SU-DHL-6 (cell line): ENCODE measurements around the gene CMPK2.

Source experiments
- H2AFZ ChIP-seq: fragments of 200-600 bp; sonication (generic); 2 replicates; pipeline ENCODE4 v1.6.1; 2014; ENCODE audit warnings: low read depth, mild to moderate bottlenecking, moderate library complexity, mixed read lengths, antibody characterized with exemption, low read length; ENCODE audit not compliant: severe bottlenecking
- H3F3A ChIP-seq: fragments of 200-600 bp; shearing (Covaris generic); 2 replicates; pipeline ENCODE4 v1.6.0; 2016; ENCODE audit warnings: antibody characterized with exemption, mild to moderate bottlenecking; ENCODE audit not compliant: insufficient read depth
- H3K27ac ChIP-seq: fragments of 200-600 bp; sonication (generic); 2 replicates; pipeline ENCODE4 v1.5.1; 2016; ENCODE audit warnings: low read depth, mild to moderate bottlenecking, low read length, moderate library complexity, mixed read lengths
- H3K27me3 ChIP-seq: fragments of 200-600 bp; sonication (generic), shearing (Covaris generic); 2 replicates; pipeline ENCODE4 v1.6.0; 2014; ENCODE audit warnings: mild to moderate bottlenecking, low read length
- H3K36me3 ChIP-seq: fragments of 200-600 bp; sonication (generic); 2 replicates; pipeline ENCODE4 v1.6.1; 2014; ENCODE audit warnings: mild to moderate bottlenecking, low read length, mixed read lengths
- H3K4me2 ChIP-seq: fragments of 300-600, 200-600 bp; shearing (Covaris generic), sonication (generic); 2 replicates; pipeline ENCODE4 v1.6.0; 2014; ENCODE audit warnings: low read length, low read depth, mild to moderate bottlenecking; ENCODE audit not compliant: poor library complexity, severe bottlenecking
- H3K4me3 ChIP-seq: fragments of 200-600 bp; sonication (generic); 2 replicates; pipeline ENCODE4 v1.5.1; 2014; ENCODE audit warnings: antibody characterized with exemption, low read length, mild to moderate bottlenecking, mixed read lengths; ENCODE audit not compliant: insufficient read depth, poor library complexity, severe bottlenecking
- H3K79me2 ChIP-seq: fragments of 200-600 bp; sonication (generic); 2 replicates; pipeline ENCODE4 v1.6.1; 2014; ENCODE audit warnings: mild to moderate bottlenecking, low read length, moderate library complexity; ENCODE audit not compliant: insufficient read depth
- H3K9ac ChIP-seq: fragments of 200-600 bp; sonication (generic); 2 replicates; pipeline ENCODE4 v1.7.0; 2014; ENCODE audit warnings: mild to moderate bottlenecking, low read length
- H3K9me2 ChIP-seq: fragments of 200-600 bp; sonication (generic); replicated peaks from 2 replicates; pipeline ENCODE4 v1.6.1; 2014; ENCODE audit warnings: low read length; ENCODE audit not compliant: insufficient read depth
- H3K9me3 ChIP-seq: fragments of 200-600 bp; sonication (generic); 2 replicates; pipeline ENCODE4 v1.6.1; 2014; ENCODE audit warnings: low read length, mixed read lengths; ENCODE audit not compliant: insufficient read depth
- H4K20me1 ChIP-seq: fragments of 200-600 bp; sonication (generic); 2 replicates; pipeline ENCODE4 v1.6.1; 2014; ENCODE audit warnings: low read depth, mild to moderate bottlenecking, antibody characterized with exemption, low read length, moderate library complexity, mixed read lengths
- CTCF ChIP-seq: fragments of 200-600 bp; sonication (generic); IDR thresholded peaks from one replicate; pipeline ENCODE4 v1.5.1; 2017; ENCODE audit warnings: antibody characterized with exemption, mild to moderate bottlenecking, low read length, moderate library complexity; ENCODE audit not compliant: insufficient read depth, poor library complexity, severe bottlenecking
- EZH2phosphoT487 ChIP-seq: fragments of 200-600 bp; sonication (generic), shearing (Covaris generic); conservative IDR thresholded peaks from 2 replicates; pipeline ENCODE4 v1.6.1; 2018; ENCODE audit warnings: mild to moderate bottlenecking, antibody characterized with exemption, low read length, moderate library complexity, mixed read lengths

Gene CMPK2

GRCh38 chr2:6887751-6888192 is 22.1 kb upstream of the CMPK2 start:
- Histone ChIP-seq H3K27ac (no peak overlapping the region), H3K9me2 (no peaks in the 10 kb centered on the region), H3F3A (no peaks in the 10 kb centered on the region), H3K79me2 (no peaks in the 10 kb centered on the region), H2AFZ (no peak overlapping the region), H3K9ac (no peak overlapping the region), H3K36me3 (no peaks in the 10 kb centered on the region), H3K27me3 (no peaks in the 10 kb centered on the region), H4K20me1 (no peaks in the 10 kb centered on the region), H3K9me3 (no peaks in the 10 kb centered on the region), H3K4me3 (no peak overlapping the region), H3K4me2 (no peak overlapping the region)
- no peak for TF ChIP-seq CTCF
- no peak for TF ChIP-seq EZH2phosphoT487

- H3K9me3 ChIP-seq, result no peaks in the 10 kb centered on the region
- no peaks in the 10 kb centered on the region for H4K20me1 ChIP-seq
- no peaks in the 10 kb centered on the region for H3K27me3 ChIP-seq
- H3K79me2 ChIP-seq, result no peaks in the 10 kb centered on the region
- H3K36me3 ChIP-seq, result no peaks in the 10 kb centered on the region
- H2AFZ ChIP-seq, result no peak overlapping the region
- no peak overlapping the region for H3K27ac ChIP-seq
- H3K4me3 ChIP-seq, result no peak overlapping the region
- TF ChIP-seq CTCF (no peak), EZH2phosphoT487 (no peak)
- no peaks in the 10 kb centered on the region for H3K9me2 ChIP-seq
- no peak overlapping the region for H3K4me2 ChIP-seq
- H3K9ac ChIP-seq, result no peak overlapping the region
- no peaks in the 10 kb centered on the region for H3F3A ChIP-seq
Measured at GRCh38 chr2:6885968-6886367, 20.3 kb upstream of the CMPK2 start.

- Histone ChIP-seq H4K20me1 (no peaks in the 10 kb centered on the region), H3K27me3 (no peaks in the 10 kb centered on the region), H2AFZ (no peak overlapping the region), H3K9me3 (no peaks in the 10 kb centered on the region), H3K4me3 (no peak overlapping the region), H3K9me2 (no peaks in the 10 kb centered on the region), H3K27ac (no peak overlapping the region), H3K36me3 (no peaks in the 10 kb centered on the region), H3K79me2 (no peaks in the 10 kb centered on the region), H3K4me2 (no peak overlapping the region), H3K9ac (no peak overlapping the region), H3F3A (no peaks in the 10 kb centered on the region)
- TF ChIP-seq EZH2phosphoT487 (no peak), CTCF (no peak)
Measured at GRCh38 chr2:6885551-6885950, 19.8 kb upstream of the CMPK2 start.
